ENCODE data around the gene TTC21A.

Gene TTC21A

GRCh38 chr3:39180546-39181346 is 73.3 kb downstream of the TTC21A start:
- TF ChIP-seq PPARA (CRISPR knock-in tag; IDR thresholded peaks at IDR 0.05; ENCODE audit: borderline replicate concordance) (no peak), TCF4 (CRISPR knock-in tag; IDR thresholded peaks at IDR 0.05; ENCODE audit: borderline replicate concordance) (no peak), ESRRG (CRISPR knock-in tag; IDR thresholded peaks at IDR 0.05) (no peak), RARB (CRISPR knock-in tag; IDR thresholded peaks at IDR 0.05) (no peak)
- peak; percentile 87 for ATAC-seq

GRCh38 chr3:39181408-39182335 is 74.2 kb downstream of the TTC21A start:
- no peak for TF ChIP-seq GLIS3 (CRISPR knock-in tag; IDR thresholded peaks at IDR 0.05)
- no peak for TF ChIP-seq SNAI2 (CRISPR knock-in tag; IDR thresholded peaks at IDR 0.05)
- TF ChIP-seq ZFP3 (CRISPR knock-in tag; IDR thresholded peaks at IDR 0.05): no peak
- TF ChIP-seq ZNF565 (CRISPR knock-in tag; conservative IDR thresholded peaks at IDR 0.05; ENCODE audit: low read depth): no peak
- TF ChIP-seq ISL1 (CRISPR knock-in tag; IDR thresholded peaks at IDR 0.05): no peak
- TF ChIP-seq, protein P1, sequence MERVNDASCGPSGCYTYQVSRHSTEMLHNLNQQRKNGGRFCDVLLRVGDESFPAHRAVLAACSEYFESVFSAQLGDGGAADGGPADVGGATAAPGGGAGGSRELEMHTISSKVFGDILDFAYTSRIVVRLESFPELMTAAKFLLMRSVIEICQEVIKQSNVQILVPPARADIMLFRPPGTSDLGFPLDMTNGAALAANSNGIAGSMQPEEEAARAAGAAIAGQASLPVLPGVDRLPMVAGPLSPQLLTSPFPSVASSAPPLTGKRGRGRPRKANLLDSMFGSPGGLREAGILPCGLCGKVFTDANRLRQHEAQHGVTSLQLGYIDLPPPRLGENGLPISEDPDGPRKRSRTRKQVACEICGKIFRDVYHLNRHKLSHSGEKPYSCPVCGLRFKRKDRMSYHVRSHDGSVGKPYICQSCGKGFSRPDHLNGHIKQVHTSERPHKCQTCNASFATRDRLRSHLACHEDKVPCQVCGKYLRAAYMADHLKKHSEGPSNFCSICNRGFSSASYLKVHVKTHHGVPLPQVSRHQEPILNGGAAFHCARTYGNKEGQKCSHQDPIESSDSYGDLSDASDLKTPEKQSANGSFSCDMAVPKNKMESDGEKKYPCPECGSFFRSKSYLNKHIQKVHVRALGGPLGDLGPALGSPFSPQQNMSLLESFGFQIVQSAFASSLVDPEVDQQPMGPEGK (CRISPR knock-in tag; IDR thresholded peaks at IDR 0.05; ENCODE audit: borderline replicate concordance): no peak
- TF ChIP-seq RARB (CRISPR knock-in tag; IDR thresholded peaks at IDR 0.05): no peak
- TF ChIP-seq, protein P2, sequence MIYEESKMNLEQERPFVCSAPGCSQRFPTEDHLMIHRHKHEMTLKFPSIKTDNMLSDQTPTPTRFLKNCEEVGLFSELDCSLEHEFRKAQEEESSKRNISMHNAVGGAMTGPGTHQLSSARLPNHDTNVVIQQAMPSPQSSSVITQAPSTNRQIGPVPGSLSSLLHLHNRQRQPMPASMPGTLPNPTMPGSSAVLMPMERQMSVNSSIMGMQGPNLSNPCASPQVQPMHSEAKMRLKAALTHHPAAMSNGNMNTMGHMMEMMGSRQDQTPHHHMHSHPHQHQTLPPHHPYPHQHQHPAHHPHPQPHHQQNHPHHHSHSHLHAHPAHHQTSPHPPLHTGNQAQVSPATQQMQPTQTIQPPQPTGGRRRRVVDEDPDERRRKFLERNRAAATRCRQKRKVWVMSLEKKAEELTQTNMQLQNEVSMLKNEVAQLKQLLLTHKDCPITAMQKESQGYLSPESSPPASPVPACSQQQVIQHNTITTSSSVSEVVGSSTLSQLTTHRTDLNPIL (CRISPR knock-in tag; IDR thresholded peaks at IDR 0.05; ENCODE audit: low read depth): no peak
- TF ChIP-seq POU6F1 (CRISPR knock-in tag; IDR thresholded peaks at IDR 0.05; ENCODE audit: borderline replicate concordance, low read depth): no peak
- TF ChIP-seq CSDC2 (CRISPR knock-in tag; IDR thresholded peaks at IDR 0.05): no peak
- no peak for TF ChIP-seq ZNF70 (CRISPR knock-in tag; IDR thresholded peaks at IDR 0.05)
- no peak for ATAC-seq

GRCh38 chr3:39183211-39184080 is 76.0 kb downstream of the TTC21A start:
- ATAC-seq: no peak
- TF ChIP-seq ARNTL (CRISPR knock-in tag; IDR thresholded peaks at IDR 0.05; ENCODE audit: borderline replicate concordance, low read depth) (no peak), CSDC2 (CRISPR knock-in tag; IDR thresholded peaks at IDR 0.05) (no peak), OSR1 (CRISPR knock-in tag; IDR thresholded peaks at IDR 0.05) (no peak), ZNF8 (CRISPR knock-in tag; IDR thresholded peaks at IDR 0.05) (no peak), GLIS3 (CRISPR knock-in tag; IDR thresholded peaks at IDR 0.05) (no peak), TOX (CRISPR knock-in tag; IDR thresholded peaks at IDR 0.05; ENCODE audit: borderline replicate concordance) (no peak), ZFP3 (CRISPR knock-in tag; IDR thresholded peaks at IDR 0.05) (no peak), PPARA (CRISPR knock-in tag; IDR thresholded peaks at IDR 0.05; ENCODE audit: borderline replicate concordance) (no peak), BACH2 (CRISPR knock-in tag; IDR thresholded peaks at IDR 0.05; ENCODE audit: borderline replicate concordance) (no peak), ESRRG (CRISPR knock-in tag; IDR thresholded peaks at IDR 0.05) (no peak)
- TF ChIP-seq, protein P1 (CRISPR knock-in tag; IDR thresholded peaks at IDR 0.05; ENCODE audit: borderline replicate concordance): no peak
- TF ChIP-seq, protein P3, sequence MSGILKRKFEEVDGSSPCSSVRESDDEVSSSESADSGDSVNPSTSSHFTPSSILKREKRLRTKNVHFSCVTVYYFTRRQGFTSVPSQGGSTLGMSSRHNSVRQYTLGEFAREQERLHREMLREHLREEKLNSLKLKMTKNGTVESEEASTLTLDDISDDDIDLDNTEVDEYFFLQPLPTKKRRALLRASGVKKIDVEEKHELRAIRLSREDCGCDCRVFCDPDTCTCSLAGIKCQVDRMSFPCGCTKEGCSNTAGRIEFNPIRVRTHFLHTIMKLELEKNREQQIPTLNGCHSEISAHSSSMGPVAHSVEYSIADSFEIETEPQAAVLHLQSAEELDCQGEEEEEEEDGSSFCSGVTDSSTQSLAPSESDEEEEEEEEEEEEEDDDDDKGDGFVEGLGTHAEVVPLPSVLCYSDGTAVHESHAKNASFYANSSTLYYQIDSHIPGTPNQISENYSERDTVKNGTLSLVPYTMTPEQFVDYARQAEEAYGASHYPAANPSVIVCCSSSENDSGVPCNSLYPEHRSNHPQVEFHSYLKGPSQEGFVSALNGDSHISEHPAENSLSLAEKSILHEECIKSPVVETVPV (CRISPR knock-in tag; IDR thresholded peaks at IDR 0.05): no peak
- TF ChIP-seq, protein P2 (CRISPR knock-in tag; IDR thresholded peaks at IDR 0.05; ENCODE audit: low read depth): no peak

All from SK-N-SH treated with all-trans-retinoic acid at 6 μM for 48 hours (cell line).